ENCODE results near the gene RIN3.

RIN3 gene

GRCh38 chr14:92649066-92649465, 135.5 kb downstream of the RIN3 start:
- TF ChIP-seq SUZ12 (IDR thresholded peaks at IDR 0.05): no peak
- no peak for TF ChIP-seq BHLHE40 (IDR thresholded peaks at IDR 0.05; ENCODE audit: borderline replicate concordance)
- no peak for TF ChIP-seq SP1 (IDR thresholded peaks at IDR 0.05)
- TF ChIP-seq HDGF (IDR thresholded peaks at IDR 0.05; ENCODE audit: borderline replicate concordance): no peak
- no peak for TF ChIP-seq NFRKB (IDR thresholded peaks at IDR 0.05)
- no peak for TF ChIP-seq FOXM1 (IDR thresholded peaks at IDR 0.05; ENCODE audit: borderline replicate concordance)
- no peak for TF ChIP-seq ARNT (IDR thresholded peaks at IDR 0.05)
- no peak for TF ChIP-seq CTBP1 (IDR thresholded peaks at IDR 0.05; ENCODE audit: borderline replicate concordance)
- TF ChIP-seq LEF1 (IDR thresholded peaks at IDR 0.05; ENCODE audit: borderline replicate concordance): no peak
- TF ChIP-seq PKNOX1 (IDR thresholded peaks at IDR 0.05): no peak
- no peak for TF ChIP-seq FOXA1 (IDR thresholded peaks at IDR 0.05)
- TF ChIP-seq ZNF384 (IDR thresholded peaks at IDR 0.05): no peak
- TF ChIP-seq FOXK2 (IDR thresholded peaks at IDR 0.05): no peak
- no peak for TF ChIP-seq L3MBTL2 (conservative IDR thresholded peaks at IDR 0.05)
- no peak for TF ChIP-seq ELF4 (IDR thresholded peaks at IDR 0.05)
- no peak for TF ChIP-seq TARDBP (IDR thresholded peaks at IDR 0.05)
- CTCF ChIA-PET: no interaction called here

GRCh38 chr14:92649934-92650545, 136.5 kb downstream of the RIN3 start:
- POLR2A ChIA-PET: no interaction called here
- DNase-seq (ENCODE audit: extremely low spot score): no peak

More at GRCh38 chr14:92649066-92649465, 135.5 kb downstream of the RIN3 start:
- POLR2A ChIA-PET: no interaction called here
- DNase-seq (ENCODE audit: extremely low spot score): no peak

GRCh38 chr14:92650581-92651105, 137.1 kb downstream of the RIN3 start:
- POLR2A ChIA-PET: no interaction called here
- CTCF ChIA-PET: no interaction called here
- no peak for DNase-seq (ENCODE audit: extremely low spot score)
- no peak for TF ChIP-seq BHLHE40 (IDR thresholded peaks at IDR 0.05; ENCODE audit: borderline replicate concordance)
- no peak for TF ChIP-seq FOXA1 (IDR thresholded peaks at IDR 0.05)
- no peak for TF ChIP-seq NFRKB (IDR thresholded peaks at IDR 0.05)
- no peak for TF ChIP-seq FOXM1 (IDR thresholded peaks at IDR 0.05; ENCODE audit: borderline replicate concordance)
- TF ChIP-seq FOXK2 (IDR thresholded peaks at IDR 0.05): no peak
- no peak for TF ChIP-seq ELF4 (IDR thresholded peaks at IDR 0.05)
- TF ChIP-seq TARDBP (IDR thresholded peaks at IDR 0.05): no peak
- no peak for TF ChIP-seq L3MBTL2 (conservative IDR thresholded peaks at IDR 0.05)

More at GRCh38 chr14:92649934-92650545, 136.5 kb downstream of the RIN3 start:
- TF ChIP-seq ARNT (IDR thresholded peaks at IDR 0.05) (no peak), FOXA1 (IDR thresholded peaks at IDR 0.05) (no peak), BHLHE40 (IDR thresholded peaks at IDR 0.05; ENCODE audit: borderline replicate concordance) (no peak), NFRKB (IDR thresholded peaks at IDR 0.05) (no peak), SP1 (IDR thresholded peaks at IDR 0.05) (no peak), SUZ12 (IDR thresholded peaks at IDR 0.05) (no peak), PKNOX1 (IDR thresholded peaks at IDR 0.05) (no peak), L3MBTL2 (conservative IDR thresholded peaks at IDR 0.05) (no peak), HDGF (IDR thresholded peaks at IDR 0.05; ENCODE audit: borderline replicate concordance) (no peak), ZNF384 (IDR thresholded peaks at IDR 0.05) (no peak), FOXK2 (IDR thresholded peaks at IDR 0.05) (no peak), CTBP1 (IDR thresholded peaks at IDR 0.05; ENCODE audit: borderline replicate concordance) (no peak)
- CTCF ChIA-PET: no interaction called here

GRCh38 chr14:92651106-92651757, 137.7 kb downstream of the RIN3 start:
- ChIA-PET POLR2A (no interaction called here), CTCF (no interaction called here)
- DNase-seq (ENCODE audit: extremely low spot score): no peak
- TF ChIP-seq ZNF384 (IDR thresholded peaks at IDR 0.05) (no peak), TARDBP (IDR thresholded peaks at IDR 0.05) (no peak)

- DNase-seq (ENCODE audit: extremely low spot score): no peak
- TF ChIP-seq LEF1 (IDR thresholded peaks at IDR 0.05; ENCODE audit: borderline replicate concordance) (no peak), BHLHE40 (IDR thresholded peaks at IDR 0.05; ENCODE audit: borderline replicate concordance) (no peak), ARNT (IDR thresholded peaks at IDR 0.05) (no peak), TARDBP (IDR thresholded peaks at IDR 0.05) (no peak), HDGF (IDR thresholded peaks at IDR 0.05; ENCODE audit: borderline replicate concordance) (no peak), FOXK2 (IDR thresholded peaks at IDR 0.05) (no peak), PKNOX1 (IDR thresholded peaks at IDR 0.05) (no peak)
- ChIA-PET POLR2A (no interaction called here), CTCF (no interaction called here)
Measured at GRCh38 chr14:92651758-92652406, 138.3 kb downstream of the RIN3 start.

GRCh38 chr14:92652413-92653151, 139.0 kb downstream of the RIN3 start:
- no peak for TF ChIP-seq FOXM1 (IDR thresholded peaks at IDR 0.05; ENCODE audit: borderline replicate concordance)
- no peak for TF ChIP-seq SUZ12 (IDR thresholded peaks at IDR 0.05)
- TF ChIP-seq PKNOX1 (IDR thresholded peaks at IDR 0.05): no peak
- TF ChIP-seq SP1 (IDR thresholded peaks at IDR 0.05): no peak
- TF ChIP-seq TARDBP (IDR thresholded peaks at IDR 0.05): no peak
- no peak for TF ChIP-seq FOXK2 (IDR thresholded peaks at IDR 0.05)
- no peak for TF ChIP-seq CTBP1 (IDR thresholded peaks at IDR 0.05; ENCODE audit: borderline replicate concordance)
- no peak for TF ChIP-seq ARNT (IDR thresholded peaks at IDR 0.05)
- TF ChIP-seq HDGF (IDR thresholded peaks at IDR 0.05; ENCODE audit: borderline replicate concordance): no peak
- no peak for TF ChIP-seq NFRKB (IDR thresholded peaks at IDR 0.05)
- TF ChIP-seq LEF1 (IDR thresholded peaks at IDR 0.05; ENCODE audit: borderline replicate concordance): no peak
- no peak for TF ChIP-seq L3MBTL2 (conservative IDR thresholded peaks at IDR 0.05)
- TF ChIP-seq ZNF384 (IDR thresholded peaks at IDR 0.05): no peak
- no peak for TF ChIP-seq FOXA1 (IDR thresholded peaks at IDR 0.05)
- no peak for DNase-seq (ENCODE audit: extremely low spot score)
- ChIA-PET CTCF (no interaction called here), POLR2A (no interaction called here)
